Brain microvascular endothelial cell (primary cell): Measurements from ENCODE around the gene IGFL2.
A peak's percentile ranks its signal among the peaks of the same experiment; 100 is the strongest.

Experiments used
- DNase-seq: peaks from one replicate; pipeline ENCODE4 v3.0.0-alpha.2; 2020
- H3K27ac ChIP-seq: fragments of 250-450 bp; sonication (Bioruptor Pico); 2 replicates; pipeline ENCODE4 v1.5.1; 2020; ENCODE audit warnings: mild to moderate bottlenecking, moderate library complexity
- H3K27me3 ChIP-seq: fragments of 250-450 bp; sonication (Bioruptor Pico); replicated peaks from 2 replicates; pipeline ENCODE4 v1.5.1; 2020; ENCODE audit warnings: mild to moderate bottlenecking
- H3K36me3 ChIP-seq: fragments of 250-450 bp; sonication (Bioruptor Pico); replicated peaks from 2 replicates; pipeline ENCODE4 v1.5.1; 2020; ENCODE audit warnings: mild to moderate bottlenecking
- H3K4me3 ChIP-seq: 2 replicates; pipeline ENCODE4 v1.5.1; 2011; ENCODE audit warnings: low read depth, mild to moderate bottlenecking, control low read depth, low read length, moderate library complexity
- in situ Hi-C: cut with HindIII; loops from 2 replicates; pipeline ENCODE4 v1.10.0; 2017; ENCODE audit warnings: low sequenced_read_pairs, low pct_ligation_motif_present
- TF ChIP-seq, protein P1 (sequence below): IDR thresholded peaks from 2 replicates; pipeline ENCODE4 v1.5.1; 2011; ENCODE audit warnings: low read depth, mild to moderate bottlenecking, moderate library complexity, low read length, control low read depth, inconsistent platforms; ENCODE audit errors: missing control alignments

IGFL2 gene

DNA sequence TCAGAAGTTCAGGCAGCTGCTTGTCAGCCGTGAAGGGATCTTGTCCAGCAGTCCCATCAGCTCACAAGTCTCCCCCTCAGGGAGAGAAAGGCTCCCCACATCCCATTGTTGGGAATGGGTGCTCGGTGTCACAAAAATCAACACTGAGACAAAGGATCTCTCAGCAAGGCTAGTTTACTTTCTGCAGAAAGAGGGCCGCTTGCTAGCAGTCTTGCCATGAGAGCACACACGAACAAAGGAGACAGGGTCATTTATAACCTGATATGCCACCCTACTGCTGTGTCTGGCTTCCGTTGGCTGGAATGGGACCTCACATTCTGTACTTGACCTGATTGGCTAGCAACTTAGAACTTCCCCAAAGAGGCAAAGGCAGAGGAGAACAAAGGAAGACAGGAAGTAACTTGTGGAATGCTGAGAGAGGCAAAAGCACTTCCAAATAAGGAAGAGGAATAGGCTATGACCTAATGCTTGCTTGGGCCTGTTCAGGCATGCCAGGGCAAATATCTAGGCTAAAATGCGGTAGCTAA, 14.9 kb upstream of the IGFL2 start:
- H3K27ac ChIP-seq = peak overlapping the region; percentile 90
- H3K36me3 ChIP-seq = no peaks in the 10 kb centered on the region
- H3K27me3 ChIP-seq = peaks cover 4% of the 10 kb centered on the region
- peak; percentile 85 for DNase-seq
- in situ Hi-C loops = no loop called here
- H3K4me3 ChIP-seq = no peak overlapping the region
- TF ChIP-seq, protein P1, sequence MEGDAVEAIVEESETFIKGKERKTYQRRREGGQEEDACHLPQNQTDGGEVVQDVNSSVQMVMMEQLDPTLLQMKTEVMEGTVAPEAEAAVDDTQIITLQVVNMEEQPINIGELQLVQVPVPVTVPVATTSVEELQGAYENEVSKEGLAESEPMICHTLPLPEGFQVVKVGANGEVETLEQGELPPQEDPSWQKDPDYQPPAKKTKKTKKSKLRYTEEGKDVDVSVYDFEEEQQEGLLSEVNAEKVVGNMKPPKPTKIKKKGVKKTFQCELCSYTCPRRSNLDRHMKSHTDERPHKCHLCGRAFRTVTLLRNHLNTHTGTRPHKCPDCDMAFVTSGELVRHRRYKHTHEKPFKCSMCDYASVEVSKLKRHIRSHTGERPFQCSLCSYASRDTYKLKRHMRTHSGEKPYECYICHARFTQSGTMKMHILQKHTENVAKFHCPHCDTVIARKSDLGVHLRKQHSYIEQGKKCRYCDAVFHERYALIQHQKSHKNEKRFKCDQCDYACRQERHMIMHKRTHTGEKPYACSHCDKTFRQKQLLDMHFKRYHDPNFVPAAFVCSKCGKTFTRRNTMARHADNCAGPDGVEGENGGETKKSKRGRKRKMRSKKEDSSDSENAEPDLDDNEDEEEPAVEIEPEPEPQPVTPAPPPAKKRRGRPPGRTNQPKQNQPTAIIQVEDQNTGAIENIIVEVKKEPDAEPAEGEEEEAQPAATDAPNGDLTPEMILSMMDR = no peak

DNA sequence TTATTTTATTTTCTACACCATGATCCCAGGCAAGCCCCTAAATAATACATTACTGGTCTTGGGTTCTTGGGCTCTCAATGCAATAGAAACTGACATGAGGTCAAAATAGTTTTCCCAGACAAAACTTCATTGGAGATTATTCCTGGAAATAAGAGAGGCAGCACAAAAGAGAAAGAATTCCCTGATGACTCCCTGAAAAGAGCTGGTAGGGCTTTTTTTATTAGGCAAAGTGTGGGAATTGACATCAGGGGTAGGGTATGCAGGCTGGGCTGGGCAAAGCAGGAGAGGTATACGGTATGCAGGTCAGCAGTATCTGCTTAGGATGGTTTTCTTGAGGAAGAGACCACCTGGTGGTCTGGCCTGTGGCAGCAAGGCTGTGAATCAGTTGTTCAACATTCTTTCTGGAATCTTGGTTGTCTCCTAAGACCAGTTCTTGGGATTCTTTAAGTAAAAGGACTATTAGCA, 14.2 kb upstream of the IGFL2 start:
- Histone ChIP-seq H3K4me3 (no peak overlapping the region), H3K27me3 (peaks cover 1% of the 10 kb centered on the region), H3K36me3 (no peaks in the 10 kb centered on the region), H3K27ac (peak overlapping the region; percentile 90)
- in situ Hi-C loops = no loop called here
- peak; percentile 1 for DNase-seq
- TF ChIP-seq, protein P1 = no peak

DNA sequence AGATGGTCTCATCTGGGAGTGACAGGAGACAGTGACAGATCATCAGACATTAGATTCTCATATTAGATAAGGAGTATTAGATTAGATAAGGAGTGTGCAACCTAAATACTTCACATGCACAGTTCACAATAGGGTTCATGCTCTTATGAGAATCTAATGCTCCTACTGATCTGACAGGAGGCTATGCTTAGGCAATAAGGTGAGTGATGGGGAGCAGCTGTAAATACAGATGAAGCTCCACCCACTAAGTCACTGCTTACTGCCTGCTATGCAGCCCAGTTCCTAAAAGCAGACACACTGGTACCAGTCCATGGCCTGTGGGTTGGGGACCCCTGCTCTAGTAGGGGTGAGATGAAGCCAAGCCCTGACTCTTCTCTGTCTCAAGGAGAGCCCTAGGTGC, 13.5 kb upstream of the IGFL2 start:
- TF ChIP-seq, protein P1 = no peak
- Histone ChIP-seq H3K27me3 (no peaks in the 10 kb centered on the region), H3K36me3 (no peaks in the 10 kb centered on the region), H3K27ac (no peak overlapping the region), H3K4me3 (no peak overlapping the region)
- in situ Hi-C loops = no loop called here
- DNase-seq = peak; percentile 6

DNA sequence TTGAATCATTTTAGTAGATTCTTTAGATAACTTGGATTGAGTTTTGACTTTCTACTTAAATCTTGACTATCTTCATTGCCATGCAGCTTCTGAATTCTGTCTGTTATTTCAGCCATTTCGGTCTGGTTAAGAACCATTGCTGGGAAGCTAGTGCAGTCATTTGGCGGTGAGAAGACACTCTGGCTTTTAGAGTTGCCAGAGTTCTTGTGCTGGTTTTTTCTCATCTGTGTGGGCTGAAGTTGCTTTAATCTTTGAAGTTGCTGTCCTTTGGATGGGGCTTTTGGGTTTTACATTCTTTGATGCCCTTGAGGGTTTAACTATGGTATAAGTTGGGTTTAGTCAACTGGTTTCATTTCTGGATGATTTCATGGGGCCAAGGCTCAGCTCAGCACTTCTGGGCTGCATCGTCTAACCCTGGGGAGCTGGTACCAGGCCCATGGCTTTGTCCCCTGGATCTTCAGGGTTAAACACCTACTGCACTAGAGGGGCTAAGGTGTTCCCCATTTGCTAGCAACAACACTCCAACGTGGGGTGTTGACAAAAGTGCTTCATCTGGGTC, 10.0 kb upstream of the IGFL2 start:
- H3K27me3 ChIP-seq = peaks cover 2% of the 10 kb centered on the region
- H3K27ac ChIP-seq = no peak overlapping the region
- no peaks in the 10 kb centered on the region for H3K36me3 ChIP-seq
- TF ChIP-seq, protein P1 = no peak
- H3K4me3 ChIP-seq = no peak overlapping the region
- no peak for DNase-seq
- in situ Hi-C loops = no loop called here

DNA sequence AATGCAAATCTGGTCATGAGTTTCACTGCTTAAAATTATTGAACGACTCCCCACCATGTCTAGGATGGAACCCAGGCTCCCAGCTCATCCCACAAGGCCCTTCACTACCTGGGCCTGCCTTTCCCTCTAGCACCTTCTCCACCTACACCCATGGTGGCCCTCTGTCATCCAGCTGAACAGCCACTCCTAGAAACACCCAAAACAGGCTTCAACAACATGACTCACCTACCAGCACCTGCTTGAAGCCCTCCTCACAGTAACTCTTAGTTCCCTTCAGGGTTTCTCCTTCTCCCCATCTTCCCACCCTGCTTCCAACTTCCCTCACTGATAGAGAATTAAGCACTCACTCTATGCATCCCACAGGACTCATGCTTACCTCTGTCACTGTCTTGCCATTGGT, 6.6 kb upstream of the IGFL2 start:
- DNase-seq = no peak
- Histone ChIP-seq H3K27ac (no peak overlapping the region), H3K36me3 (no peaks in the 10 kb centered on the region), H3K4me3 (no peak overlapping the region), H3K27me3 (peaks cover 2% of the 10 kb centered on the region)
- in situ Hi-C loops = no loop called here
- TF ChIP-seq, protein P1 = no peak

DNA sequence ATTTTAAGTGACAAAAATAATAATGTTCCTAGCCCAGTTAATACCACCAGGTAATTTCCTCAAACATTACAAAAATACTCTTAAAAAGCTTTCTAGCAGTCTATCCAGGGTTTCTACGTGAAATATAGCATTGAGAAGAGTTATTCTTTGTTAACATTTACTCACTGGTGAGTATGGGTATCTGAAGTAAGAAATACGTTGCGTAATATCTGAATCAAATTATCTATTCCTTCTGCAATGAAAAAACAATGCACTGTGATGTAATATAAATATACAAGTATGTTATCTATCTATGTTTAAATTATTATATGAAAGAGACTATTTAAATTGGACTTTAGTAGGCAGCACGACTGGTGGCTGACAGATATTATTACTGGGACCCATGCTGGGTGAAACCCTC, 5.7 kb upstream of the IGFL2 start:
- peaks cover 4% of the 10 kb centered on the region for H3K27me3 ChIP-seq
- TF ChIP-seq, protein P1 = no peak
- DNase-seq = no peak
- no peaks in the 10 kb centered on the region for H3K36me3 ChIP-seq
- in situ Hi-C loops = no loop called here
- no peak overlapping the region for H3K27ac ChIP-seq
- H3K4me3 ChIP-seq = no peak overlapping the region
